ENCODE measurements around the gene MRM2.

MRM2 gene

GRCh38 chr7:2200584-2200980, 41.4 kb downstream of the MRM2 start:
- Mint-ChIP-seq H3K9me3 (no peaks in the 10 kb centered on the region), H3K27ac (no peak overlapping the region), H3K4me1 (peaks cover 25% of the 10 kb centered on the region), H3K27me3 (no peaks in the 10 kb centered on the region), H3K36me3 (peaks cover 75% of the 10 kb centered on the region), H3K4me3 (no peak overlapping the region)
- ATAC-seq: no peak

GRCh38 chr7:2199956-2200583, 41.9 kb downstream of the MRM2 start:
- no peak overlapping the region for H3K4me3 Mint-ChIP-seq

GRCh38 chr7:2199528-2199927, 42.5 kb downstream of the MRM2 start:
- Mint-ChIP-seq H3K4me3 (no peak overlapping the region), H3K9me3 (no peaks in the 10 kb centered on the region), H3K27me3 (no peaks in the 10 kb centered on the region), H3K36me3 (peaks cover 70% of the 10 kb centered on the region), H3K27ac (no peak overlapping the region), H3K4me1 (peaks cover 22% of the 10 kb centered on the region)
- ATAC-seq: no peak

More at GRCh38 chr7:2199956-2200583, 41.9 kb downstream of the MRM2 start:
- Mint-ChIP-seq H3K9me3 (no peaks in the 10 kb centered on the region), H3K4me1 (peaks cover 25% of the 10 kb centered on the region), H3K27me3 (no peaks in the 10 kb centered on the region), H3K36me3 (peaks cover 75% of the 10 kb centered on the region), H3K27ac (no peak overlapping the region)
- no peak for ATAC-seq

GRCh38 chr7:2198760-2199159, 43.2 kb downstream of the MRM2 start:
- no peaks in the 10 kb centered on the region for H3K9me3 Mint-ChIP-seq
- H3K27ac Mint-ChIP-seq: no peak overlapping the region
- H3K4me1 Mint-ChIP-seq: peaks cover 14% of the 10 kb centered on the region
- peaks cover 64% of the 10 kb centered on the region for H3K36me3 Mint-ChIP-seq
- H3K27me3 Mint-ChIP-seq: no peaks in the 10 kb centered on the region
- no peak for ATAC-seq
- no peak overlapping the region for H3K4me3 Mint-ChIP-seq

GRCh38 chr7:2198206-2198605, 43.8 kb downstream of the MRM2 start:
- H3K4me3 Mint-ChIP-seq: no peak overlapping the region
- H3K27ac Mint-ChIP-seq: no peak overlapping the region
- no peak for ATAC-seq
- H3K36me3 Mint-ChIP-seq: peaks cover 60% of the 10 kb centered on the region
- peaks cover 8% of the 10 kb centered on the region for H3K4me1 Mint-ChIP-seq
- no peaks in the 10 kb centered on the region for H3K27me3 Mint-ChIP-seq
- no peaks in the 10 kb centered on the region for H3K9me3 Mint-ChIP-seq

GRCh38 chr7:2197436-2198155, 44.4 kb downstream of the MRM2 start:
- no peaks in the 10 kb centered on the region for H3K27me3 Mint-ChIP-seq
- peaks cover 58% of the 10 kb centered on the region for H3K36me3 Mint-ChIP-seq
- no peaks in the 10 kb centered on the region for H3K9me3 Mint-ChIP-seq
- no peak overlapping the region for H3K27ac Mint-ChIP-seq
- peaks cover 7% of the 10 kb centered on the region for H3K4me1 Mint-ChIP-seq
- H3K4me3 Mint-ChIP-seq: no peak overlapping the region
- no peak for ATAC-seq

GRCh38 chr7:2196381-2197378, 45.3 kb downstream of the MRM2 start:
- Mint-ChIP-seq H3K27me3 (no peaks in the 10 kb centered on the region), H3K4me1 (peaks cover 7% of the 10 kb centered on the region), H3K27ac (no peak overlapping the region), H3K9me3 (no peaks in the 10 kb centered on the region), H3K4me3 (no peak overlapping the region), H3K36me3 (peaks cover 60% of the 10 kb centered on the region)
- no peak for ATAC-seq

GRCh38 chr7:2195400-2196246, 46.4 kb downstream of the MRM2 start:
- no peak overlapping the region for H3K27ac Mint-ChIP-seq
- peaks cover 58% of the 10 kb centered on the region for H3K36me3 Mint-ChIP-seq
- peaks cover 7% of the 10 kb centered on the region for H3K4me1 Mint-ChIP-seq
- H3K9me3 Mint-ChIP-seq: no peaks in the 10 kb centered on the region
- H3K27me3 Mint-ChIP-seq: no peaks in the 10 kb centered on the region
- ATAC-seq: no peak
- H3K4me3 Mint-ChIP-seq: no peak overlapping the region

- Mint-ChIP-seq H3K9me3 (peaks cover 7% of the 10 kb centered on the region), H3K27me3 (no peaks in the 10 kb centered on the region), H3K36me3 (peaks cover 59% of the 10 kb centered on the region), H3K4me1 (peaks cover 7% of the 10 kb centered on the region), H3K4me3 (no peak overlapping the region), H3K27ac (no peak overlapping the region)
- ATAC-seq: no peak
These were observed 48.3 kb downstream of the MRM2 start for GRCh38 chr7:2193575-2194305.

- H3K9me3 Mint-ChIP-seq: peaks cover 7% of the 10 kb centered on the region
- H3K4me3 Mint-ChIP-seq: no peak overlapping the region
- no peaks in the 10 kb centered on the region for H3K27me3 Mint-ChIP-seq
- peaks cover 67% of the 10 kb centered on the region for H3K36me3 Mint-ChIP-seq
- no peak for ATAC-seq
- no peak overlapping the region for H3K27ac Mint-ChIP-seq
- peaks cover 7% of the 10 kb centered on the region for H3K4me1 Mint-ChIP-seq
These were observed 49.0 kb downstream of the MRM2 start for GRCh38 chr7:2192831-2193534.

- no peak overlapping the region for H3K27ac Mint-ChIP-seq
- peaks cover 55% of the 10 kb centered on the region for H3K36me3 Mint-ChIP-seq
- ATAC-seq: no peak
- H3K4me3 Mint-ChIP-seq: no peak overlapping the region
- peaks cover 7% of the 10 kb centered on the region for H3K9me3 Mint-ChIP-seq
- no peaks in the 10 kb centered on the region for H3K27me3 Mint-ChIP-seq
- H3K4me1 Mint-ChIP-seq: no peaks in the 10 kb centered on the region
These were observed 51.0 kb downstream of the MRM2 start for GRCh38 chr7:2191016-2191415.

GRCh38 chr7:2190531-2190930, 51.5 kb downstream of the MRM2 start:
- Mint-ChIP-seq H3K4me3 (no peak overlapping the region), H3K36me3 (peaks cover 55% of the 10 kb centered on the region), H3K9me3 (peaks cover 7% of the 10 kb centered on the region), H3K27me3 (no peaks in the 10 kb centered on the region), H3K27ac (no peak overlapping the region), H3K4me1 (no peaks in the 10 kb centered on the region)
- no peak for ATAC-seq

GRCh38 chr7:2186166-2186565, 55.8 kb downstream of the MRM2 start:
- Mint-ChIP-seq H3K36me3 (peaks cover 66% of the 10 kb centered on the region), H3K9me3 (peaks cover 10% of the 10 kb centered on the region), H3K27me3 (no peaks in the 10 kb centered on the region), H3K4me1 (peaks cover 11% of the 10 kb centered on the region), H3K4me3 (no peak overlapping the region), H3K27ac (no peak overlapping the region)
- no peak for ATAC-seq

GRCh38 chr7:2185715-2186114, 56.3 kb downstream of the MRM2 start:
- no peak for ATAC-seq
- Mint-ChIP-seq H3K4me3 (no peak overlapping the region), H3K27me3 (no peaks in the 10 kb centered on the region), H3K36me3 (peaks cover 67% of the 10 kb centered on the region), H3K27ac (no peak overlapping the region), H3K4me1 (peaks cover 11% of the 10 kb centered on the region), H3K9me3 (peaks cover 10% of the 10 kb centered on the region)
